RWPE2 (cell line): ENCODE data around the gene PERP.
A peak's percentile ranks its signal among the peaks of the same experiment; 100 is the strongest.

ENCODE experiments used
- ATAC-seq: fragments of 200-7000 bp; cut with Tn5 transposase; 3 replicates; pipeline ENCODE4 v1.9.1; 2021; ENCODE audit warnings: low read depth
- DNase-seq: peaks from one replicate; pipeline ENCODE4 v3.0.0-alpha.2; 2020; ENCODE audit warnings: low spot score
- H3K27ac ChIP-seq: fragments of 450-650 bp; 2 replicates; pipeline ENCODE4 v1.5.1; 2017; ENCODE audit warnings: mild to moderate bottlenecking; ENCODE audit not compliant: poor library complexity, severe bottlenecking
- H3K27me3 ChIP-seq: fragments of 250-450 bp; sonication (Bioruptor Pico); 2 replicates; pipeline ENCODE4 v1.5.1; 2021; ENCODE audit warnings: mild to moderate bottlenecking, moderate library complexity; ENCODE audit not compliant: insufficient read depth, poor library complexity, severe bottlenecking
- H3K36me3 ChIP-seq: fragments of 250-450 bp; sonication (Bioruptor Pico); 2 replicates; pipeline ENCODE4 v1.5.1; 2020; ENCODE audit warnings: low read depth, mild to moderate bottlenecking, moderate library complexity
- H3K4me1 ChIP-seq: fragments of 250-450 bp; sonication (Bioruptor Pico); 2 replicates; pipeline ENCODE4 v1.5.1; 2021; ENCODE audit warnings: mild to moderate bottlenecking, moderate library complexity; ENCODE audit not compliant: insufficient read depth, poor library complexity, severe bottlenecking
- H3K4me3 ChIP-seq: fragments of 250-450 bp; sonication (Bioruptor Pico); 2 replicates; pipeline ENCODE4 v1.5.1; 2021; ENCODE audit warnings: mild to moderate bottlenecking, moderate library complexity; ENCODE audit not compliant: severe bottlenecking
- H3K9me3 ChIP-seq: fragments of 250-450 bp; sonication (Bioruptor Pico); 2 replicates; pipeline ENCODE4 v1.5.1; 2021; ENCODE audit warnings: mild to moderate bottlenecking, moderate library complexity; ENCODE audit not compliant: severe bottlenecking
- TF ChIP-seq, protein P1 (sequence below): fragments of 450-650 bp; IDR thresholded peaks from one replicate; pipeline ENCODE4 v1.5.1; 2017; ENCODE audit warnings: mild to moderate bottlenecking, moderate library complexity; ENCODE audit not compliant: poor library complexity, severe bottlenecking

The PERP gene

GRCh38 chr6:138110229-138110628, 3.0 kb upstream of the PERP start:
- H3K4me3 ChIP-seq, result no peak overlapping the region
- no peaks in the 10 kb centered on the region for H3K27me3 ChIP-seq
- DNase-seq, result no peak
- H3K9me3 ChIP-seq, result no peaks in the 10 kb centered on the region
- H3K27ac ChIP-seq, result no peak overlapping the region
- H3K36me3 ChIP-seq, result peaks cover 12% of the 10 kb centered on the region
- ATAC-seq, result no peak
- TF ChIP-seq, protein P1, sequence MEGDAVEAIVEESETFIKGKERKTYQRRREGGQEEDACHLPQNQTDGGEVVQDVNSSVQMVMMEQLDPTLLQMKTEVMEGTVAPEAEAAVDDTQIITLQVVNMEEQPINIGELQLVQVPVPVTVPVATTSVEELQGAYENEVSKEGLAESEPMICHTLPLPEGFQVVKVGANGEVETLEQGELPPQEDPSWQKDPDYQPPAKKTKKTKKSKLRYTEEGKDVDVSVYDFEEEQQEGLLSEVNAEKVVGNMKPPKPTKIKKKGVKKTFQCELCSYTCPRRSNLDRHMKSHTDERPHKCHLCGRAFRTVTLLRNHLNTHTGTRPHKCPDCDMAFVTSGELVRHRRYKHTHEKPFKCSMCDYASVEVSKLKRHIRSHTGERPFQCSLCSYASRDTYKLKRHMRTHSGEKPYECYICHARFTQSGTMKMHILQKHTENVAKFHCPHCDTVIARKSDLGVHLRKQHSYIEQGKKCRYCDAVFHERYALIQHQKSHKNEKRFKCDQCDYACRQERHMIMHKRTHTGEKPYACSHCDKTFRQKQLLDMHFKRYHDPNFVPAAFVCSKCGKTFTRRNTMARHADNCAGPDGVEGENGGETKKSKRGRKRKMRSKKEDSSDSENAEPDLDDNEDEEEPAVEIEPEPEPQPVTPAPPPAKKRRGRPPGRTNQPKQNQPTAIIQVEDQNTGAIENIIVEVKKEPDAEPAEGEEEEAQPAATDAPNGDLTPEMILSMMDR, result no peak
- H3K4me1 ChIP-seq, result peaks cover 16% of the 10 kb centered on the region

- DNase-seq (no peak), ATAC-seq (0 out of 3 replicates have a peak, but pooled peaks have one; percentile 13)
- peak overlapping the region; percentile 87 for H3K27ac ChIP-seq
- H3K27me3 ChIP-seq, result no peaks in the 10 kb centered on the region
- peaks cover 23% of the 10 kb centered on the region for H3K4me1 ChIP-seq
- no peaks in the 10 kb centered on the region for H3K9me3 ChIP-seq
- no peak overlapping the region for H3K4me3 ChIP-seq
- peaks cover 21% of the 10 kb centered on the region for H3K36me3 ChIP-seq
- TF ChIP-seq, protein P1, result peak; percentile 97
Measured at GRCh38 chr6:138109042-138109997, 2.1 kb upstream of the PERP start.

- H3K27ac ChIP-seq, result peak overlapping the region; percentile 87
- H3K4me1 ChIP-seq, result peaks cover 35% of the 10 kb centered on the region
- H3K4me3 ChIP-seq, result peak overlapping the region; percentile 84
- ATAC-seq (peak; percentile 27; the same call in 2 of the 3 replicates), DNase-seq (no peak)
- H3K9me3 ChIP-seq, result no peaks in the 10 kb centered on the region
- no peaks in the 10 kb centered on the region for H3K27me3 ChIP-seq
- peaks cover 33% of the 10 kb centered on the region for H3K36me3 ChIP-seq
- TF ChIP-seq, protein P1, result peak; percentile 37
Measured at GRCh38 chr6:138107752-138108592, 753 bp upstream of the PERP start.

DNA sequence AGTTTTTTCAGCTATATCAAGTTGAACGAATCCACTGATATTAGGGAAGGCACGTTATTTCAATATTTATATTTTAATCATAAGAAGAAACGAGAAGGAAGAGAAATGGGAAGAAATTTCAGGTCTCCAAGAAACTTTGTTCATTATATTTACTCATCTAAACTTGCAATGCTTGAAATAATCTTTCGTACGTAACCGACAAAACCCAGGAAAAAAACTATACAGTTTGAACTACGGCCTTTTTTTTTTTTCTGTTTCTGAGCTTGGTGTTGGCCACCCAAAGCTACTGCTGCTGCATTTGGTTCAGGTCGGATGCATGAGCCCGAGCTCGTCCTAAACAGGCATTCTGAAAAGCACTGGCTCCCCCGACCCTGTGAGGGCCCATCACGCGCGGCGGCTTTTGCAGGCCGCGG, 548 bp downstream of the PERP start:
- TF ChIP-seq, protein P1, result no peak

More for the DNA sequence above, 548 bp downstream of the PERP start:
- Histone ChIP-seq H3K4me1 (peaks cover 35% of the 10 kb centered on the region), H3K4me3 (peak overlapping the region; percentile 84), H3K27ac (peak overlapping the region; percentile 87), H3K9me3 (no peaks in the 10 kb centered on the region), H3K36me3 (peaks cover 43% of the 10 kb centered on the region), H3K27me3 (no peaks in the 10 kb centered on the region)
- ATAC-seq (no peak; the same call in 2 of the 3 replicates), DNase-seq (no peak)
